Epidermal melanocyte (primary cell): ENCODE data around the gene YIF1A.
"Not testable (repeated sequence)": the region's sequence is repeated elsewhere in the genome, so short reads cannot be mapped to it uniquely, and the experiment has no call there.

Source experiments
- DNase-seq: peaks from one replicate; pipeline ENCODE4 v3.0.0; 2011; ENCODE audit warnings: low spot score; ENCODE audit not compliant: insufficient read length

YIF1A gene

GRCh38 chr11:66326261-66327111 is 37.5 kb upstream of the YIF1A start:
- peak; percentile 44 for DNase-seq

GRCh38 chr11:66325263-66325671 is 36.3 kb upstream of the YIF1A start:
- no peak for DNase-seq

GRCh38 chr11:66324664-66325063 is 35.7 kb upstream of the YIF1A start:
- DNase-seq: no peak

- no peak for DNase-seq
Observed at GRCh38 chr11:66323684-66324083, 34.7 kb upstream of the YIF1A start.

GRCh38 chr11:66322732-66323427 is 33.9 kb upstream of the YIF1A start:
- DNase-seq: no peak

- DNase-seq: no peak
Observed at GRCh38 chr11:66321606-66322005, 32.7 kb upstream of the YIF1A start.

GRCh38 chr11:66320748-66321147 is 31.8 kb upstream of the YIF1A start:
- not testable (repeated sequence) for DNase-seq

GRCh38 chr11:66320289-66320688 is 31.3 kb upstream of the YIF1A start:
- not testable (repeated sequence) for DNase-seq

GRCh38 chr11:66318600-66318970 is 29.6 kb upstream of the YIF1A start:
- DNase-seq: no peak

GRCh38 chr11:66317723-66318599 is 29.0 kb upstream of the YIF1A start:
- peak; percentile 73 for DNase-seq

GRCh38 chr11:66317322-66317722 is 28.4 kb upstream of the YIF1A start:
- no peak for DNase-seq

GRCh38 chr11:66316849-66317251 is 27.9 kb upstream of the YIF1A start, which contains the start of gene CD248:
Gene CD248, minus strand, starts transcription at chr11:66317044. Its CDS starts 17 bp downstream, at chr11:66317027.
- DNase-seq: no peak

GRCh38 chr11:66315921-66316811 is 27.2 kb upstream of the YIF1A start:
- no peak for DNase-seq

GRCh38 chr11:66315498-66315885 is 26.5 kb upstream of the YIF1A start:
- no peak for DNase-seq

- no peak for DNase-seq
Observed at GRCh38 chr11:66314561-66315497, 25.9 kb upstream of the YIF1A start.

- no peak for DNase-seq
Observed at GRCh38 chr11:66314186-66314501, 25.2 kb upstream of the YIF1A start.

GRCh38 chr11:66313321-66314185 is 24.6 kb upstream of the YIF1A start:
- no peak for DNase-seq

GRCh38 chr11:66312549-66313320 is 23.8 kb upstream of the YIF1A start:
- DNase-seq: peak; percentile 95
